Mammary epithelial cell (primary cell): Measurements from ENCODE around the gene CAPN2.
"Not testable (repeated sequence)": the region's sequence is repeated elsewhere in the genome, so short reads cannot be mapped to it uniquely, and the experiment has no call there.

Experiments
- CTCF ChIP-seq, 2 donors: IDR thresholded peaks in 1 of 2; conservative IDR thresholded peaks in 1 of 2; 2 replicates each; pipeline ENCODE4 v1.5.1; 2011 to 2012; ENCODE audit warnings: inconsistent platforms in 2 of 2, low read length in 2 of 2, mild to moderate bottlenecking in 2 of 2, control low read depth in 1 of 2, low read depth in 1 of 2; ENCODE audit not compliant: insufficient read depth in 1 of 2; ENCODE audit errors: extremely low read depth in 1 of 2
- EZH2 ChIP-seq: IDR thresholded peaks from 2 replicates; pipeline ENCODE4 v1.6.1; 2012; ENCODE audit warnings: low read length, inconsistent platforms, borderline replicate concordance

- TF ChIP-seq CTCF (conservative IDR thresholded peaks at IDR 0.05 in 1 of 2, IDR thresholded peaks at IDR 0.05 in 1 of 2; ENCODE audit: extremely low read depth in 1 of 2, insufficient read depth in 1 of 2, low read depth in 1 of 2, low read length in 2 of 2); EZH2: not testable (repeated sequence)
These were observed 97.6 kb downstream of the CAPN2 start for GRCh38 chr1:223809905-223810304.
